Endothelial cell of hepatic sinusoid (primary cell): ENCODE results near the gene ATAD1.
"Not testable (repeated sequence)": the region's sequence is repeated elsewhere in the genome, so short reads cannot be mapped to it uniquely, and the experiment has no call there.

Experiments used
- in situ Hi-C: cut with HindIII; loops from 2 replicates; pipeline ENCODE4 v1.10.0; 2017; ENCODE audit warnings: low sequenced_read_pairs

Gene ATAD1

GRCh38 chr10:87804939-87805569, 13.0 kb downstream of the ATAD1 start:
- in situ Hi-C loops: no loop called here

- in situ Hi-C loops: no loop called here
Observed at GRCh38 chr10:87803831-87804230, 14.2 kb downstream of the ATAD1 start.

- in situ Hi-C loops: no loop called here
Observed at GRCh38 chr10:87803328-87803727, 14.7 kb downstream of the ATAD1 start.

DNA sequence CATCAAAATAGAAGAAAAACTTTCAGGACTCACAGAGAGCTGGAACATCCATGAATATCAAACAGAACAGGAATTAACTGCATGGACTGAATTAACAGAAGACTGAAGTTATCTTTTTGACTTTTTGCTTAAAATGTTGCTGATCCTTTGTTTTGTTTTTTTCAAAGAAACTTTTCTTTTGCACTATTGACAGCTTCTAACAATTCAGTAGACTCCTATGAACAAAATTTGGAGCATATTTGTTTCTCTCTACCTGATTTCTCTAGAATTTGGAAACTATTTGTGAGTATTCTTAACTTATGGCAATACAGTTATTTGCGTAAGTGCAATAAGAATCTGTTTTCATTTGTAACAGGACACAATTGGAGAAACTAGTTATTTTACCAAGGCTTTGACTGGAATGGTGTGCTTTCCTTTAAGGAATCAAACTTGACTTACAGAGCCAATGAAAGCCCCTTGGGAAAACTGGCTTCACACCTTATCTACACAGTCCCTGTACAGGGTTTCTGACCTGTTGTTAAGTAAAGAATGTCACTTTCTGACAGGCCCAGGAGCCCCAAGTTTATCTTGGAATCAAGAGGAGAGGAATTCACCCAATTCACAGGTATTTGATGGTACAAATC, 16.1 kb downstream of the ATAD1 start:
- in situ Hi-C loops: not testable (repeated sequence)

- in situ Hi-C loops: no loop called here
Observed at GRCh38 chr10:87799860-87800259, 18.2 kb downstream of the ATAD1 start.

DNA sequence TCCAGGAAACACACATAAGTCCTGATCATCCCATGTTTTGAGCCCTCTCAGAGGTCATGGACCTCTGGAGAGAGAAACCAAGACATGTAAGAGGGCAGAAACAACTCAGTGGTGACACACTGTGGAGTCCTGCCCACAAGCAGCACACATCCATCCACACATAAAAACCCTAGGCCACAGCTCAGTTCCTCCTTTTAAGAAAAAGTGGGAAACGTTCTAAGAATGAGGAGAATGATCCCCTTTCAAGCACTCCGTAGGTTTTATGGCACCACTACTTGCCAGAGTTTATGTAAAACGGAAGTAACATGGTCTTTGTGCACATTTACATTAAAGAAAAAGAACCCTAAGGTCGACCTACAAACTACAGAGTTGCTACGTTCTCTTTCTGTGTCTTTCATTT, 19.9 kb downstream of the ATAD1 start:
- in situ Hi-C loops: no loop called here

GRCh38 chr10:87794285-87794684, 23.7 kb downstream of the ATAD1 start:
- in situ Hi-C loops: loop anchor here (5.0 kb wide), 1 partner anchor 37 kb away; no protein-coding TSS in a partner anchor

DNA sequence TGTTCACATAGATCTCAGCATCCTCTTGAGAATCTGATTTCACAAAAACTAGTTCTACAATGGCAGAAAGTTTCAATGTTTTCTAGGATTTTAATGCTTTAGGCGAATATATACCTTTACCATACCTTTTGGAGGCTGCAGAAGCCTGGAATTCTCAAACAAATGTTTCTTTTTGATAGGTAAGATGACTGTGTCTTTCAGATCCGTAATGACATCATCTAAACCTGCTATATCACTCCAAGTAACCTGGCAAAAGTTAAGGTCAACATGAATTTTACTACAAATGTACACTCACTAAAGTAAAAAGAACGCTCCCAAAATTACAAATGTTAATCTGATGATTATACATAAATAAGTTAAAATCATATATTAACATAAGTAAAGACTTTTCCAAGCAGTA, 27.8 kb downstream of the ATAD1 start:
- in situ Hi-C loops: loop anchor here (5.0 kb wide), 1 partner anchor 33 kb away; no protein-coding TSS in a partner anchor

DNA sequence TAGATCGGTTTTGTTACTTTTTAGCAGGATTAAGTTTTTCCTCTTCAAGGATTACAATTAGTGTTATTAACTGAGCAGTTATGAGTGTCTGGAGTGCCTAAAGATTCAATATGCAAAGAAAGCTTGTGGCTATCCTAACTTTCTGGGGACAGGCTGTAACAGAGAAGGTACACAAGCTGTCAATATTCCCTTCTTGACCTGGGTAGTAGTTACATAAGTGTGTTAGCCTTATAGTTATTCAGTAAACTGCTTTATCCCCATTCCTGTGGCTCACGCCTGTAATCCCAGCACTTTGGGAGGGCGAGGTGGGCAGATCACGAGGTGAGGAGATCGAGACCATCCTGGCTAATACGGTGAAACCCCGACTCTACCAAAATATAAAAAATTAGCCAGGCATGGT, 31.6 kb downstream of the ATAD1 start:
- in situ Hi-C loops: no loop called here

GRCh38 chr10:87782721-87783120, 35.3 kb downstream of the ATAD1 start:
- in situ Hi-C loops: no loop called here

- in situ Hi-C loops: no loop called here
Observed at GRCh38 chr10:87781545-87781944, 36.5 kb downstream of the ATAD1 start.

DNA sequence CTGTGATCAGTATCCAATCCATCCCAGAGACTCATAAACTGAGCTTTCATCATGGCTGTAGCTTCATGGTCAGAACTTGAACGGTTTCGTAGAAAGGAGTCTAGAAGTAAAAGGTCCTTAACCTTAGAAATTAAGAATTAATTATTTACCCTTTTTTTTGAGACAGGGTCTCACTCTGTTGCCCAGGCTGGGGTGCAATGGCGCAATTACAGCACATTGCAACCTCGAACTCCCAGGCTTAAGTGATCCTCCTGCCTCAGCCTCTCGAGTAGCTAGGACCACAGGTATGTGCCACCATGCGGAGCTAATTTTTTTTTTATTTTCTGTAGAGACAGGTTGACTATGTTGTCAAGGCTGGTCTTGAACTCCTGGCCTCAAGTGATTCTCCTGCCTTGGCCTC, 41.7 kb downstream of the ATAD1 start:
- in situ Hi-C loops: no loop called here

DNA sequence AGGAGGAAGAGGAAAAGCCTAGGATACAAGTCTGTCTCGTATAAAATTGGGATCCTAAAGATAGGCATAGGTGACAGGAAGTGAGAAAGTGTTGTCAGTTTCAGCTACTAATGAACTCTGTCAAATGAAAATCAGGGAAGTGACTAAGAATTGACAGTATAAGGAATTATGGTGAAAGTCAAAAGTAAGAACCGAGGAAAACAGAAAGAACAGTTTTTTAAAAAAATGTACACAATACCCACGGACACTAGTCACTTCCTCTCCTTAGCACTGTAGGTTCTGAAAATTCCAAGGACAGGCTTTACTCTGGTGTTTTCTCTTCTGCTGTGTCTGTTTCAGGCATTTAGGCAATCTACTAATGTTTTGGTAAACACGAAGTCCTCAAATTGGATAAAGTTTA, 42.3 kb downstream of the ATAD1 start:
- in situ Hi-C loops: no loop called here

GRCh38 chr10:87771871-87772500, 46.0 kb downstream of the ATAD1 start:
- in situ Hi-C loops: no loop called here

DNA sequence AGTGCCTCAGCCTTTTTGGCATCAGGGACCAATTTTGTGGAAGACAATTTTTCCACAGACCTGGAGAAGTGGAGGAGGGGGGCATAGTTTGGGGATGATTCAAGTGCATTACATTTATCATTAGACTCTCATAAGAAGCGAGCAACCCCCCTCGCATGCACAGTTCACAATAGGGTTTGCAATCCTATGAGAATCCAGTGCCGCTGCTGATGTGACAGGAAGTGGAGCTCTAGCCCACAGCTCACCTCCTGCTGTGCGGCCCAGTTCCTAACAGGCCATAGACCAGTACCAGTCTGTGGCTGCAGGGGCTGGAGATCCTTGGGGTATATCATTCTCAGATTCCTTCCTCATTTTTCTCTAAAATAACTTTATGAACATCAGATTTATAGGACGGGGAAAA, 50.8 kb downstream of the ATAD1 start:
- in situ Hi-C loops: no loop called here

- in situ Hi-C loops: no loop called here
Observed at GRCh38 chr10:87765666-87766376, 52.2 kb downstream of the ATAD1 start.

- in situ Hi-C loops: no loop called here
Observed at GRCh38 chr10:87764072-87764934, 53.7 kb downstream of the ATAD1 start.

- in situ Hi-C loops: no loop called here
Observed at GRCh38 chr10:87763086-87763861, 54.8 kb downstream of the ATAD1 start.

- in situ Hi-C loops: no loop called here
Observed at GRCh38 chr10:87761892-87762291, 56.1 kb downstream of the ATAD1 start.

DNA sequence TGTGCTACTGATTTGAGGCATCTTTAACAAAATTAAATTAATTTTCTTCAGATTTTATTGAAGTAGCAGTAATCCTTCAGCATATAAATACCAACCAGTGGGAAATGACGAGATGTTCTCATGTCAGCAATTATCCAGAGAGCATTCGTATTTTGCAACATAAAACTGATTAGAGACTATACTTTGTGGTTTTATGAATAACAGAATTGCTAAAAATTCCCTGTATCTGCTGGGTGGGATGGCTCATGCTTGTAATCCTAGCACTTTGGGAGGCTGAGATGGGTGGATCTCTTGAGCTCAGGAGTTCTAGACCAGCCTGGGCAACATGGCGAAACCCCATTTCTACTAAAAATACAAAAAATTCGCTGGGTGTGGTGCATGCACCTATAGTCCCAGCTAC, 56.9 kb downstream of the ATAD1 start:
- in situ Hi-C loops: no loop called here
